Measurements from ENCODE around the gene LYL1. TPM values are rescaled to one million over a fixed set of nuclear protein-coding genes. Genes with fewer than 3 reads are reported as not detected.

LYL1 gene
- total RNA-seq: 1 to 10 TPM; 1.7 to 7.6 (median 4.7) TPM
- long read RNA-seq, donor 1, transcript LYL1-201 (4 exons, 1,490 nt): major isoform, 9 of 12 reads
- long read RNA-seq, donor 1, partial matches to known transcripts: 0 of 12 reads
- long read RNA-seq, donor 1, other reads (novel, unspliced or antisense): 3 of 12 reads
- long read RNA-seq, donor 2, partial matches to known transcripts: 0 of 1 reads
- long read RNA-seq, donor 2, other reads (novel, unspliced or antisense): 0 of 1 reads

- no peaks in the 10 kb centered on the region for H3K9me3 ChIP-seq
- intact Hi-C loops (cut with DNase I, micrococcal nuclease): no loop called here
- no peak within 1 kb of the TSS for H3K4me3 ChIP-seq
- H3K4me1 ChIP-seq (ENCODE audit: low read depth): peaks cover 26% of the 10 kb centered on the region
- no peaks in the 10 kb centered on the region for H3K36me3 ChIP-seq (ENCODE audit: low read depth)
- DNase-seq: peak; percentile 60 to 87 (median 75)
- TF ChIP-seq CTCF (IDR thresholded peaks at IDR 0.05): no peak
- ATAC-seq: peak; percentile 47
These were observed at the start of gene LYL1 for GRCh38 chr19:13102666-13103580. Gene LYL1, minus strand, starts transcription at chr19:13102858. Its CDS starts 1,687 bp downstream, at chr19:13101171.

GRCh38 chr19:13151605-13152355 lies 49.1 kb upstream of the LYL1 start:
- ATAC-seq (peak; percentile 56), DNase-seq (peak; percentile 98 to 99 (median 98))
- intact Hi-C loops (cut with DNase I, micrococcal nuclease): no loop called here
- TF ChIP-seq CTCF (IDR thresholded peaks at IDR 0.05): no peak
- Histone ChIP-seq H3K4me1 (ENCODE audit: low read depth) (peaks cover 29% of the 10 kb centered on the region), H3K9me3 (no peaks in the 10 kb centered on the region), H3K4me3 (peak overlapping the region; percentile 97), H3K36me3 (ENCODE audit: low read depth) (peaks cover 3% of the 10 kb centered on the region)

DNA sequence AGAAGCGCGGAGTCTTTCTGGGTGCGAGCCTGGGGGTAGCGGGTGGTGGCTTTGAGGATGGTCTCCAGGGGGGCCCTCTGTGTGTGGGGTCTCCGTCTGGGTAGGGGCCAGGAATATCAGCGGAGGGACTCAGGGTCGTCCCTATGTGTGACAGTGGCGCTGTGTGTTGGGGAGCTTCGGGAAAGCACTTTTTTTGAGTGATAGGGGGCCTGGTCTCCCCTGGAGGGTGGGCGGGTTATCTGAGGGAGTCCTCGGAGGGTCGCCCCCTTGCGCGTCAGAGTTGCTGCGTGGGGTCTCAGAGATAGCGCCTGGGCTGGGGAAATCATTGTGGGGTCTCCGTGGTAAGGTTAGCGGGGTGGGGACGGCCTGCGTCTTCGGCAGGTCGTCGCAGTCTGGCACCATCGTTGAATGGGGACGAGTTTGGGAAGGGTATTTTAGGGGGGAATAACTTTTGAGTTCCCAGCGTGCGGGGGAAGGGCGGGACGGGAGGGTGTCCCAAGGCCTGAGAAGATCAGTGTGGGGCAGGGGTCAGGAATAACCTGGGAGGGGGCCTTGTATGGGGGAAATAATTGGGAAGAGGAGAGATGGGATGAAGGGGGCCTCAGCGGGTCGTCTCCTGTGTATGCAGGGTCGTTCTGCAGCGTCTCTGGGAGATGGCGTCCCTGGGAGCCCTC lies 48.4 kb upstream of the LYL1 start:
- intact Hi-C loops (cut with DNase I, micrococcal nuclease): no loop called here
- H3K4me3 ChIP-seq: peak overlapping the region; percentile 56
- DNase-seq: peak in 2 of 3 donors; percentile 61 to 78
- peaks cover 29% of the 10 kb centered on the region for H3K4me1 ChIP-seq (ENCODE audit: low read depth)
- ATAC-seq: no peak
- no peak for TF ChIP-seq CTCF (IDR thresholded peaks at IDR 0.05)
- H3K9me3 ChIP-seq: no peaks in the 10 kb centered on the region
- peaks cover 3% of the 10 kb centered on the region for H3K36me3 ChIP-seq (ENCODE audit: low read depth)

- intact Hi-C loops (cut with DNase I, micrococcal nuclease): no loop called here
- no peaks in the 10 kb centered on the region for H3K9me3 ChIP-seq
These were observed 47.7 kb upstream of the LYL1 start, which contains the start of the genes IER2 and STX10 for GRCh38 chr19:13150187-13150930. Gene IER2, plus strand, starts transcription at chr19:13150411. Its CDS starts 2,776 bp downstream, at chr19:13153187. Gene STX10, minus strand, starts transcription at chr19:13150375. Its CDS starts 202 bp downstream, at chr19:13150173.

More at GRCh38 chr19:13150187-13150930, 47.7 kb upstream of the LYL1 start, which contains the start of the genes IER2 and STX10:
- TF ChIP-seq CTCF (IDR thresholded peaks at IDR 0.05): peak; percentile 58
- peaks cover 22% of the 10 kb centered on the region for H3K4me1 ChIP-seq (ENCODE audit: low read depth)
- H3K36me3 ChIP-seq (ENCODE audit: low read depth): peaks cover 3% of the 10 kb centered on the region
- ATAC-seq (peak; percentile 68), DNase-seq (peak; percentile 95 to 98 (median 96))
- H3K4me3 ChIP-seq: peak within 1 kb of the TSS; percentile 56
